ENCODE measurements around the gene ARL15.

GRCh38 chr5:54332720-54333119 is 22.3 kb upstream of the ARL15 start:
- TF ChIP-seq POLR2A (IDR thresholded peaks at IDR 0.05) (no peak), CTCF (IDR thresholded peaks at IDR 0.05) (no peak)
